Stimulated activated CD8-positive, alpha-beta memory T cell treated with anti-CD3 and anti-CD28 coated beads, Interleukin-15, amount 100 ng/mL, for 1 hour (primary cell): ENCODE data around the gene CFAP119.
"Not testable (repeated sequence)": the region's sequence is repeated elsewhere in the genome, so short reads cannot be mapped to it uniquely, and the experiment has no call there.

Source experiments
- DNase-seq: peaks from one replicate; pipeline ENCODE4 v3.0.0-alpha.2; 2020; ENCODE audit warnings: low read depth

Gene CFAP119

DNA sequence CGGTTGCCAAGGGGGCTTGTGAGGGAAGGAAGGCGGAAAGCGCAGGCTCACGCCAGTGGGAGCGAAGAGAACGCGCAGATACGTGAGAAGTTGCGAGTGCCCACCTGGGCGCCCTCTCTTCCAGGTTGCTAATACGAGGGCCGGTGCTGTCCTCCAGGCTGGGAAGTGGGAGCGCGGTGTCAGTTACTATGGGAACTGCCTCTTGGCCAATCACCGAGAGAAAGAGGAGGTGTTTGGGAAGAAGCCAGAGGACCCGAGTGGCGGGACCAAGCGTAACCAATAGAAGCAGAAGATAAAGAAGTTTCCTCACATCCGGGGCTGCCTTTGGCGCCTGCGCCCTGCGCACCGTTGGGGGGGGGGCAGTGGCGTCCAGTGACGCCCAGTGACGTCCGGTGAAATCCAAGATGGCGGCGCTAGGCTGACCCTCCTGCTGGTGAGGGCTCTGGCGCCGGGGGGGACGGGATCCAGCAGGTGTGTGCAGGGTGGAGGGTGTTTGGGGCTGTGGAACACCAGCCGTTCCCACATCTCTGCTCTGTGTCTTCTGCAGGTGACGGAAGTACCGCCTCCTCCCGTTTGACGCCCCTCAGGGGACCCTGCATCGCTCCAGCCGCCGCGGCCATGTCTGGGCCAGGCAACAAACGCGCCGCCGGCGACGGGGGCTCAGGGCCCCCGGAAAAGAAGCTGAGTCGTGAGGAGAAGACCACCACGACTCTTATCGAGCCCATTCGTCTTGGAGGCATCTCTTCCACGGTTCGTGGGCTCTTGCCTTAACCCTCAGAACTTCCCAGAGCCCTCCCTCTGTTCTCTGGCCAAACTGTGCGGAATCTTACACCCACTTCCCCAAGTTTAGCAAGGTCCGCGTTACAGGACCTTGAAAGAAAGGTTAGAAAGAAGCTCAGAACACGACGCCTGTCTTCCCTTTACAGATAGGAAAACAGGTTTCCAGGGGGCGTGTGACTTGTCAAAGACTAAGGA, at the start of gene CFAP119, which contains the start of gene RNF40:
Gene CFAP119 (minus strand): TSS at position 135 of the 975 bp plus-strand sequence. CDS start 314 bp downstream, outside the sequence.
Gene RNF40 (plus strand): TSS at position 395 of the 975 bp plus-strand sequence. CDS start 224 bp downstream, at position 619.
- peak; percentile 73 for DNase-seq

DNA sequence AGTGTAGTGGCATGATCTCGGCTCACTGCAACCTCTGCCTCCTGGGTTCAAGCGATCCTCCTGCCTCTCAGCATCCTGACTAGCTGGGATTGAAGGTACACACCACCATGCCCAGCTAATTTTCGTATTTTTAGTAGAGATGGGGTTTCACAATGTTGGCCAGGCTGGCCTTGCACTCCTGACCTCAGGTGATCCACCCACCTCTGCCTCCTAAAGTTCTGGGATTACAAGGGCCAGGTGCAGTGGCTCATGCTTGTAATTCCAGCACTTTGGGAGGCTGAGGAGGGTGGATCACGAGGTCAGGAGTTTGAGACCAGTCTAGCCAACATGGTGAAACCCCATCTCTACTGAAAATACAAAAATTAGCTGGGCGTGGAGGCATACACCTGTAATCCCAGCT, 47.8 kb upstream of the CFAP119 start:
- DNase-seq: not testable (repeated sequence)

DNA sequence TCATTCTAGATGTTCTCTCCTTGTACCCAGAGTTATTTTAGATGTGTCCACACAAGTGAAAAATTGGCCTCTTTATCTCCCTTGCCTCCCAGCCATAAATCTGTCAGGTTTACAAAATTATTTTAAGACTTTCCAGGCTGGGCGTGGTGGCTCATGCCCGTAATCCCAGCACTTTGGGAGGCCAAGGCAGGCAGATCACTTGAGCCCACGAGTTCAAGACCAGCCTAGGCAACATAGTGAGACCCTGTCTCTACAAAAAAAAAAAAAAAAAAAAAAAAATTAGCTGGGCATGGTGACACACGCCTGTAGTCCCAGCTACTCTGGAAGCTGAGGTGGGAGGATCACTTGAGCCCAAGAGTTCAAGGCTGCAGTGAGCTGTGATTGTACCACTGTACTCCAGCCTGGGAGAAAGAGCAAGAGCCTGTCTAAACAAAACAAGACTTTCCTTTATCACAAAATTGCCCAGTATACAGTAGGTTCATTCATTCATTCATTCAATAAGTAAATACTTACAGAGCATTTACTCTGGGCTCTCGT, 47.1 kb upstream of the CFAP119 start:
- DNase-seq: not testable (repeated sequence)

DNA sequence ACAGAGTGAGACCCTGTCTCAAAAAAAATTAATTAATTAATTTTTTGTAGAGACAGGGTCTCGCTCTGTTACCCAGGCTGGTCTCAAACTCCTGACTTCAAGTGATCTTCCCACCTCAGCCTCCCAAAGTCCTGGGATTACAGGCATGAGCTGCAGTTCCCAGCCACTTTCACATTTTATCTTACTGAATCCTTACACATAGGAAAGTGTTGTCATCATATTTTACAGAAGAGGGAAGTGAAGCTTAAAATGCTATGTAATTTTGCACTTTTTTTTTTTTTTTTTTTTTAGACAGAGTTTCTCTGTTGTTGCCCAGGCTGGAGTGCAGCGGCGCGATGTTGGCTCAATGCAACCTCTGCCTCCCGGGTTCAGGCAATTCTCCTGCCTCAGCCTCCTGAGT, 46.3 kb upstream of the CFAP119 start:
- DNase-seq: no peak

DNA sequence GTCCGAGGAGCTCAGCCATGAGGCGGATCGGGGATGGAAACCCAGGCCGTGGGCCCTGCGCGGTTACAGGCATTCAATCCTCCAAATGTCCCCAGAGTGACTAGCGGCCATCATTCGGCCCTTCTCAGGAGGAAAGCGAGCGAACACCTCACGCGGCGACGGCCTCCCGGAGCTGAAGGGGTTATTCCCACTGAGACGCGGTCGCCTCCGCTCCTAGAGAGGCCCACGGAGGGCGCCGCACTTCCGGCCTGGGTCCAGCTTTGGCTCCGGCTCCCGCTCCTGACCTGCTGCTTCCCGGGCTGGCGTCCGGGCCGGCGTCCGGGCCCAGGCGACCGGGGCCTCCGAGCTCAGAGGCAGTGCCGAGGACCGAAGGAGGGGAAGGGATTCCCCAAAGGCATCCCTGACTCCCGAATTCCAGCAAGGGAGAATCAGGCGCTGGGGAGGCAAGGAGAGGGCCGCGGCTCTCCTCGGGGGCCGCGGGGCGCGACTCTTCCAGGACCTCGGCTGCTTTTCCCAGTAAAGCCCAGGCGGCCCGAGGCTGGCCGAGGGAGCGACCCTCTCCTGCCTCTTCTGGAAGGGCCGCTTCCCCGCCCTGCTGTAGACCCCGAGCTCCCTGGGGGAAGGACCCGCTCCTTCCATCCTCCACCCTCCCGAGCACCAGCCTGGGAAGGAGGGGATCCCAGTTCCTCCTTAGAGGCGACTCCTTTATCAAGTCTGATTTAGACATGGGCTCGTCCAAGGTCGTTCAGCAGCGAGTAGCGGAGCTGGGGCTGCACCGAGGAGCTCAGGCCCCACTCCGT, 43.7 kb upstream of the CFAP119 start:
- DNase-seq: peak; percentile 26

DNA sequence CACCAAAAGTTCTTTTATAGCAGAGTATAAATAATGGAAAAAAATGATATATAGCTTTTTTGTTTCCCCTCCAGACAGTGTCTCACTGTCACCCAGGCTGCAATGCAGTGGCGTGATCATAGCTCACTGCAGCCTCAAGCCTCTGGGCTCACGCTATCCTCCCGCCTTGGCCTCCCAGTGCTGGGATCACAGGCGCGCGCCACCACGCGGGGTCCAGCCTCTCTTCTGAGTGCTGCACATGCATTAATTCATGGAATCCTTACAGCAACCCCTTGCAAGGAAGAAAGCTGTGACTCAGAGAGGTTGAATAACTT, 43.2 kb upstream of the CFAP119 start:
- DNase-seq: no peak

DNA sequence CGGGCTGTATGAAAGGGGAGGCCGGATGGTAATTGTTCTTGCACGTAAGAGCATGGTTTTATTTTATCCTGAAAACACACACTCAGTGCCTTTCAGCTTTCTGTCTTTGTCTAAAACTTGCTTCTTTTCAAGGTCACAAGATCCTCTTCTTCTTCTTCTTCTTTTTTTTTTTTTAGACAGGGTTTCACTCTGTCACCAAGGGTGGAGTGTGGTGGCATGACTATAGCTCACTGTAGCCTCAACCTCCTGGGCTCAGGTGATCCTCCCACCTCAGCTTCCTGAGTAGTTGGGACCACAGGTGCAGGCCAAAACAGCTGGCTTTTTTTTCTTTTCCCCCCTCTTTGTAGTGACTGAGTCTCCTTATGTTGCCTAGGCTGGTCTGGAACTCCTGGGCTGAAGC, 41.1 kb upstream of the CFAP119 start:
- DNase-seq: no peak

DNA sequence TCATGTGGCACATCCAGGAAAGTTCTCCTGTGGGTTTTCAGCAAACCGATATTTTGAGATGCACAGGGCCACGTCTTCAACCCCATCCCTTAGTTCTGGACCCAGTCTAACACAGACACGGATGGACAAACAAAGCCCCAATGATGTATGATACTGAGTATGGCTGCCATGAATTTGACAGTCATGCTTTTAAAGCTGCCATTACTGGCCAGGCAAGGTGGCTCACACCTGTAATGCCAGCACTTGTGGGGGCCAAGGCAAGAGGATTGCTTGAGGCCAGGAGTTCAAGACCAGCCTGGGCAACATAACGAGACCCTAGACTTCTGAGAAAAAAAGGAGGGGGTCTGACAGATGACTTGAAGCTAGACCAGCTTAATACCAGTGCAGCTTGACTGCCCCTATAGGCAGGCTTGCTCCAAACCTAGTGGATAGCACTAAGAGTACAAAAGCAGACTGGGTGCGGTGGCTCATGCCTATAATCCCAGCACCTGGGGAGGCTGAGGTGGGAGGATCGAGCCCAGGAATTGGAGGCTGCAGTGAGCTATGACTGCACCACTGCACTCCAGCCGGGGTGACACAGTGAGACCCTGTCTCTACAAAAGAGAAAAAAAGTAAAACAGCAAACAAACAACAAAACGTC, 35.9 kb upstream of the CFAP119 start:
- DNase-seq: no peak

DNA sequence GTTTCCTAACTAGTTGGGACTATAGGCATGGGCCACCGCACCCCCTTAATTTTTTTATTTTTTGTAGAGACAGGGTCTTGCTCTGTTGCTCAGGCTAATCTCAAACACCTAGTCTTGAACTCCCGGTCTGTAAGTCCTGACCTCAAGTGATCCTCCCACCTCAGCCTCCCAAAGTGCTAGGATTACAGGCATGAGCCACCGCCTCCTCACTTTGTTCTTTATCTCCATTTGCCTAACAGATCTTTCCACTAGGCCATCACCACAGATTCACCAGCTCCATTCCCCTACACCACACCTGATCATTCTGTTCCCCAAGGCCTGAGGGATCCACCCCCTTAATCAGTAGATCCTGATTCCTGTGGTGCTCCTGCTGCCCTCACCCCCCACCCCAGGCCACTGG, 32.8 kb upstream of the CFAP119 start:
- no peak for DNase-seq

DNA sequence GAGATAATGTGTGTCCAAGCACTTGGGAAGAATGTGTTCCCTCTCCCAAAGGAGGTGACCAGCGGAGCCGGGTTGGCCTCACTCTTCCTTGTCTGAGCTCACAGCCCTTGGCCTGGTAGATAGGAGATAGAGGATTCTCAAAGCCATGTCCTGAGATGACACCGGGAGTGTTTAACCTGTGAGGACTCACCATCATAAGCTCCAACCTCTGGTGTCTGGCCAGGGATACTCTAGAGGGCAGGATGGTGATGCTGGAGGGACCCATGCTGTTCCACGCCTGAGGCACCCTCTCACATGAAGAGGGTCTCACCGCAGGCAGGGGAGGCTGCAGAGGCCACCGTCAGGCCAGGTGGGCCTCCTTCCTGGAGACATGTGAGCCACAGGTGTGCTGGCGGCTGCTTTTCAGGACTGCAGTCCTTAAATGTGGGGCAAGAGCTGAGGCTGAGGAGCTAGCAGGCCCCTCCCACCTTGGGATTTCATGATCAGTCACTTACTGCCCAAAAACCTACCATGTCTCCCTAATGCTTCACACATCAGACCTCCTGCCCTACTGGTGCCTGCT, 31.7 kb upstream of the CFAP119 start:
- no peak for DNase-seq

DNA sequence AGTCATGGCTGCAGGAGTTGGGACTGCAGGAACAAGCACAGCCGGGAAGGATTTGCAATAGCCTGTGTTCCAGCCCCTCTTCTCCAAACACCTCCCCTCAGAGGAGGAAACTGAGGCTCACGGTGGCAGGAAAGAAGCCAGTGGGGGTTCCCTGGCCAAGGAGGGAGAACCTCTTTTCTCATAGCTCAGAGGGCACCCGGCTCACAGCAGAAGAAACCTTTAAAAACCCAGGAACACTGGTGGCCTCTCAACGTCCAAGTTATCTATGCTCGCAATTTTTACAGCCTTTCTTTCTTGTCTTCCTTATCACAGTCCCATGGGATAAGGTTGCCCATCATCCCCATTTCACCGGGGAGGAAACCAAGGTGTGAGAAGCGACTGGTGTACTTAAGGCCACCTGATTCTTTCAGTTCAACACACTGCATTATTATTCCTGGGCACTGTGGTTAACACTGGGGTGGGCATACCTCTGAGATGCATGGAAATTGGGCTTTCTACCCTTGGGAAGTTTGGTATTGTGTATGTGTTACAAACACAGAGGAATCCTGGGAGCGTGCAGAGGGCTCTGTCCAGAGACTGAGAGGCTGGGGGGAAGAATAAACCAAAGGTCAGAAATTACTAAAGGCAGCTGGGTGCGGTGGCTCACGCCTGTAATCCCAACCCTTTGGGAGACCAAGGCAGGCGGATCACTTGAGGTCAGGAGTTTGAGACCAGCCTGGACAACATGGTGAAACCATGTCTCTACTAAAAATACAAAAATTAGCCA, 25.9 kb upstream of the CFAP119 start:
- no peak for DNase-seq

DNA sequence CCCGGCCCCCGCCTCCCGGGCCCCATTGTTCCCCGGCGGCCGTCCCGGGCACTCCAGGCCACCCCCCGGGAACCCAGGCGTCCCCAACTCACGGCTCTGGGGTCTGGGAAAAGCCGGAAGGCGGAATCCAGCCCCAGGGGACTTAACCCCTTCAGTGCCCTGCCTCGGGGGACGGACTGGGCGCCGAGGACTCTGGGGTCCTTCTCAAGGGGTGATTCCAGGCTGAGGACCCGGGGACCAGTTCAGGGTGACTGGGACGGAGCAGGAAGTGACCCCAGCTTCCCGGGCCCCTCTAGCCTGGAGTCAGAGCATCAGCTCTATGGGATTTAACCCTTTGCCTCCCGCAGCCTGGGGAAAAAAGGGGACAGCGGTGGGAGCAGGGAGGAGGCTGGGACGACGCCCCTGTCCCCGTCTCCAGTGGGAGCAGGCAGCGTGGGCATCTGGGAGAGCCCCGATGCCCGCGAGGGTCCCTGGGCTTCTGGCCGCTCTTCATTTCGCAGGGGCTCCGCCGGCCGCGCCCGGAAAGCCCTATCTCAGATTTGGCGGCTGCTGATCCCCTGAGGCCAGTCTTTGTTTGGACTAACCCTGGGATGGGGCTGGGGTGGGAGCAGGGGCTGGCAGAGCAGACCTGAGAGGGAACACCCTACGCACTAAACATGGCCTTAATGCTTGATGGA, 25.2 kb upstream of the CFAP119 start, which contains the start of gene ZNF629:
Gene ZNF629 (minus strand): TSS at position 270 of the 677 bp plus-strand sequence. CDS start 2,723 bp downstream, outside the sequence.
- no peak for DNase-seq

DNA sequence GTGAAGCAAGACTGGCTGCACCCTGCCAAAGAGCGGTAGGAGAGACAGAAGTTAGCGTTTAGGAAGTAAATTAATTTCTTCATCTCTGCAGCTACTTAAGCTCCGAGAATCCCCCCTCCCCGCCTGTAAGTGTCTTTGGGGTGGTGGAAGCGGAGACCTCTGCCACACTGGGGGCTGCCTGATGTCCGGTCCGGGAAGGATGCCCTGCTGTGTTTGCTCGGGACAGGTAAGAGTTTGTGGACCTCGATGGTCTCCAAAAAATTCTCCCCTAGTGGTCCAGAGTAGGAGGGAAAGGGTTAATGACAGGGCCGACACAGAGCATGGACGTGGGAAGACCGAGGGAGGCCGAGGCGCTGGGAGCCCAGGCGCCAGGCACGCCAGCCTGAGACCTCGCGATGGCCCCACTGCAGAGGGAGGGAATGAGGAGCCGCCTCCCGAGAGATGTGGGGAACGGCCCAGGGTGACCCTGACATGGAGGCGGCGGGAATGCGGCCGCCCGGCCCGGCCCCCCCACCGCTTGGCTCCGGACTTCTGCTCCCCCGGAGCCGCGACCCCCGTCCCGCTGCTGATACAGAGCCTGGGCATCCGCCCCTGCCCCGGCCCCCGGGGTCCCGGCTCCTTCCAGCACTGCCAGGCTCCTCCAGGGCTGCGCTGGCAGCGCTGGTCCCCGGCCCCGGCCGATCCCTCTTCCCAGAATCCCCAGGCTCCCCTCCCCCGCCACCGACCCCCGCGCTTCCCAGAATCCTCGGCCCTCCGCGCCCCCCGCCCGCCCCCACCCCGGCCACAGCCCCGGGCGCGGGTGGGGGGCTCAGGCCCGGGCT, 24.5 kb upstream of the CFAP119 start:
- no peak for DNase-seq

DNA sequence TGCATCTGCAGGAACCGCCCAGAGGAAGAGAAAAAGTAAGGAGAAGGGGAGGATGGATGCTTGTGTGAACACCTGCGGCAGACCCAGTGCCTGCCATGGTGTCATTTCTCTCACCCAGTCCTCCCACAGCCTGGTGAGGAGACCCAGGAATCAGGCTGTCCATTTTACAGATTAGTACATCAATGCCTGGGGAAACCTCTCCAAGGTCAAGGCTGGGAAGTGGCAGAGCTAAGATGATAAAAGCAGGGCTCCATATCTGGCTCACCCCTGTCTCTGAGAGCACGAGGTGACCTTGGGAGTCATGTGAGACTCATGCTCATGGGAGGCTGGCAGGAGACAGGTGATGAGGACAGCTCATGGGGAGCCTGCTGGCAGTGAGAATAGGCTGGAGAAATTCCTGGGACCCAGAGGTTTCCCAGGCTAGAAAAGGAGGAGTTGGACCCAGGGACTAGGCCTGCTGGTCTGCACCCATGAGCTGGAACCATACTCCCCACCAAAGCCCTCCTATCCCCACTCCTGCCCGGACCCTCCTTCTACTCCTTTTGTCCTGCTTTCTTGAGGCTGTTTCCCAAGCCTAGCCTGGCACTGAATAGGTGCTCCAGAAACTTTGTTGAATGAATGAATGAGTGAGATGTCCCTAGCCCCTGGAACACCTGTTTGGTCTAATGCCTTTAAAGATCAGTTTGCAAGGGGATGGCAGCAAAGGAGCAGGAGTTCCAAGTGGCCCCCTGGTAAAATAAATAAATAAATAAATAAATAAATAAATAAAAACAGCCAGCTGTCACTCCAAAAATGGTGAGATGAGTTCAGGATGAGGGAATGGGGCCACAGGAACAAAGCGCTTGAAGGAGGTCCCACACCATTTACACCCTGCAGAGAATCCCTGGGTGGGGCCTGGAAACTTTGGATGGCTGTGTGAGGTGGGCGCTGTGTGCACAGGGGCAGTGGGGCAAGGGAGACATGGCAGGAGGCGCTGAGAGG, 23.6 kb upstream of the CFAP119 start:
- no peak for DNase-seq

DNA sequence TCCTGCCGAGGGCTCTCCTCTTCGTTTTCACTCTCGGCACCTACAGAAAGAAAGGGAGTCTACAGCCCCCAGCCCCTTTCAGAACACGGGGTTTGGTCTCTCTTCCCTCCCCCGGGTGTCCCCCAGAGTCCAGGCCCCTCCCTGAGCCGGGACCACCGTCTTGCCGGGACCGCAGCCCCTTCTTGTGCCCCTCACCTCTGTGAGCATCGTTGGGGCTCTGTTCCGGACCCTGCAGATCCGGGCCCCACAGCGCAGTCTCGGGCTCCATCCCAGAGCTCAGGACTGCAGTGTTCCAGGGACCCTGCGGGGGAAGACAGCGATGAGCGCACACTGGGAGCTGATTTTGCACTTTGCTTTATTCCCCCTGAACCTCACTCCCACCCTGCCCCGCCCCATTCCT, 22.4 kb upstream of the CFAP119 start:
- no peak for DNase-seq

DNA sequence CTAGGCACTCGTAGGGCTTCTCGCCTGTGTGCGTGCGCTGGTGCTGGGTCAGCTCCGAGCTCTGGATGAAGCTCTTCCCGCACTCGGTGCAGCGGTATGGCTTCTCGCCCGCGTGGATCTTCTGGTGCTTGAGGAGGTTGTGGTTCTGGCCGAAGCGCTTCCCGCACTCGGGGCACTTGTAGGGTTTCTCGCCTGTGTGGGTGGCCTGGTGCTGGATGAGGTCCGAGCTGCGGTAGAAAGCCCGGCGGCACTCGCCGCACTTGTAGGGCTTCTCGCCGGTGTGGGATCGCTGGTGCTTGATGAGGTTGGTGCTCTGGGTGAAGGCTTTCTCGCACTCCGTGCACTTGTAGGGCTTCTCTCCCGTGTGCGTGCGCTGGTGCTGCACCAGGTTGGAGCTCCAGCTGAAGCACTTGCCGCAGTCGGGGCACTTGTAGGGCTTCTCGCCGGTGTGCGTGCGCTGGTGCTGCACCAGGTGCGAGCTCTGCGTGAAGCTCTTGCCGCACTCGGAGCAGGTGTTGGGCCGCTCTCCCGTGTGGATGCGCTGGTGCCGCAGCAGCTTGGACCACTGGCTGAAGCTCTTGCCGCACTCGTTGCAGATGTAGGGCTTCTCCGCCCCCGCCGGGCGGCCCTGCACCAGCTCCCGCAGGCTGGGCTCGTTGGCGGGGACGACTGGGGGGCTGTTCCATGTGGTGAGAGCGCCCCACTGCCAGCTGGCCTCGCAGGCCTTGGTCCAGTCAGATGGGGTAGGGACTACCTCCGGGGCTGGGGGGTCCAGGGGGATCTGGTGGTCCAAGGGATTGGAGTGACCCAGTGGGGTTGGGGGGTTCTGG, 21.6 kb upstream of the CFAP119 start:
- no peak for DNase-seq
